ENCODE results near the gene CD160.
A peak's percentile ranks its signal among the peaks of the same experiment; 100 is the strongest.
"Not testable (repeated sequence)": the region's sequence is repeated elsewhere in the genome, so short reads cannot be mapped to it uniquely, and the experiment has no call there.

CD160 gene

GRCh38 chr1:145717833-145718232, 1.5 kb upstream of the CD160 start (continued):
- TF ChIP-seq REST (tag by site-specific recombination; IDR thresholded peaks at IDR 0.05), result no peak

GRCh38 chr1:145718465-145718864, 834 bp upstream of the CD160 start:
- H3K4me3 ChIP-seq (ENCODE audit: low read depth, low read length); CTCF ChIA-PET; H3K27ac ChIP-seq (ENCODE audit: extremely low read depth, low read depth, low read length); H3K4me1 ChIP-seq (ENCODE audit: control insufficient read depth, insufficient read depth, low read length); H3K9me3 ChIP-seq (ENCODE audit: control insufficient read depth, insufficient read depth, low read depth, low read length); H3K36me3 ChIP-seq (ENCODE audit: control insufficient read depth in 2 of 2, insufficient read depth in 1 of 2, low read length in 2 of 2); POLR2A ChIA-PET: not testable (repeated sequence)
- peak; percentile 69 for TF ChIP-seq ZBTB8A (tag by site-specific recombination; IDR thresholded peaks at IDR 0.05)
- TF ChIP-seq ZNF555 (tag by site-specific recombination; conservative IDR thresholded peaks at IDR 0.05), result peak; percentile 87
- TF ChIP-seq ZNF138 (tag by site-specific recombination; IDR thresholded peaks at IDR 0.05; ENCODE audit: borderline replicate concordance), result peak; percentile 69; the same call in 1 of the 2 replicates
- TF ChIP-seq ZNF664 (tag by site-specific recombination; IDR thresholded peaks at IDR 0.05), result peak; percentile 69
- TF ChIP-seq ZNF510 (tag by site-specific recombination; IDR thresholded peaks at IDR 0.05; ENCODE audit: insufficient replicate concordance), result peak; percentile 74
- TF ChIP-seq ZNF580 (tag by site-specific recombination; IDR thresholded peaks at IDR 0.05), result peak; percentile 63; the same call in 1 of the 2 replicates
- TF ChIP-seq AEBP2 (tag by site-specific recombination; IDR thresholded peaks at IDR 0.05; ENCODE audit: borderline replicate concordance), result peak; percentile 76; the same call in 1 of the 2 replicates
- peak; percentile 73 for TF ChIP-seq ZNF433 (tag by site-specific recombination; IDR thresholded peaks at IDR 0.05; ENCODE audit: low read depth)
- peak; percentile 57; the same call in 1 of the 2 replicates for TF ChIP-seq ZNF404 (tag by site-specific recombination; IDR thresholded peaks at IDR 0.05)
- TF ChIP-seq ZBTB11 (tag by site-specific recombination; conservative IDR thresholded peaks at IDR 0.05; ENCODE audit: low read depth), result peak; percentile 77
- peak; percentile 30; the same call in 1 of the 2 replicates for TF ChIP-seq ZNF341 (tag by site-specific recombination; IDR thresholded peaks at IDR 0.05; ENCODE audit: low read depth)
- peak; percentile 65; the same call in 1 of the 2 replicates for TF ChIP-seq ZBTB1 (tag by site-specific recombination; IDR thresholded peaks at IDR 0.05)
- TF ChIP-seq REST (tag by site-specific recombination; IDR thresholded peaks at IDR 0.05), result peak; percentile 79
- peak; percentile 77; the same call in 1 of the 2 replicates for TF ChIP-seq ZNF558 (tag by site-specific recombination; IDR thresholded peaks at IDR 0.05)
- peak; percentile 94; the same call in 1 of the 2 replicates for TF ChIP-seq ZNF266 (tag by site-specific recombination; IDR thresholded peaks at IDR 0.05; ENCODE audit: low read depth)
- 0 out of 2 replicates have a peak, but pooled peaks have one; percentile 44 for TF ChIP-seq GFI1B (tag by site-specific recombination; IDR thresholded peaks at IDR 0.05)
- TF ChIP-seq ZNF19 (tag by site-specific recombination; IDR thresholded peaks at IDR 0.05; ENCODE audit: low read depth), result 0 out of 2 replicates have a peak, but pooled peaks have one; percentile 48
- peak; percentile 81; the same call in 1 of the 2 replicates for TF ChIP-seq ZNF560 (tag by site-specific recombination; IDR thresholded peaks at IDR 0.05; ENCODE audit: borderline replicate concordance)
- TF ChIP-seq ZNF623 (tag by site-specific recombination; IDR thresholded peaks at IDR 0.05), result peak; percentile 78
- TF ChIP-seq ZNF394 (tag by site-specific recombination; IDR thresholded peaks at IDR 0.05; ENCODE audit: borderline replicate concordance), result peak; percentile 94
- TF ChIP-seq ZNF202 (tag by site-specific recombination; IDR thresholded peaks at IDR 0.05; ENCODE audit: borderline replicate concordance), result peak; percentile 89; the same call in 1 of the 2 replicates
- peak; percentile 34; the same call in 1 of the 2 replicates for TF ChIP-seq ZBTB21 (tag by site-specific recombination; IDR thresholded peaks at IDR 0.05)
- peak; percentile 54; the same call in 1 of the 2 replicates for TF ChIP-seq KLF7 (tag by site-specific recombination; IDR thresholded peaks at IDR 0.05; ENCODE audit: borderline replicate concordance)
